Uterus (tissue), 4 donors: ENCODE data around the gene SLITRK3. TPM values are rescaled to one million over a fixed set of nuclear protein-coding genes. Genes with fewer than 3 reads are reported as not detected.
"Not testable (repeated sequence)": the region's sequence is repeated elsewhere in the genome, so short reads cannot be mapped to it uniquely, and the experiment has no call there.

ENCODE experiments used
- DNase-seq, 2 donors: peaks; one replicate each; pipeline ENCODE4 v3.0.0-alpha.2; 2019 to 2020
- H3K27ac ChIP-seq, 2 donors: fragments of 200-600 bp; sonication (generic); 1 replicate in 1 of 2; 2 replicates in 1 of 2; pipeline ENCODE4 v1.5.1; 2016 to 2018
- H3K27me3 ChIP-seq, 2 donors: fragments of 200-600 bp; sonication (generic); one replicate each; pipeline ENCODE4 v1.5.1; 2018 to 2019; ENCODE audit warnings: control low read depth in 1 of 2
- H3K36me3 ChIP-seq, 2 donors: fragments of 200-600 bp; sonication (generic); one replicate each; pipeline ENCODE4 v1.5.1; 2019; ENCODE audit warnings: control low read depth in 1 of 2
- H3K4me1 ChIP-seq, 2 donors: fragments of 200-600 bp; sonication (generic); one replicate each; pipeline ENCODE4 v1.5.1; 2018 to 2019; ENCODE audit warnings: control low read depth in 1 of 2
- H3K4me3 ChIP-seq, 2 donors: fragments of 200-600 bp; sonication (generic); 1 replicate in 1 of 2; 2 replicates in 1 of 2; pipeline ENCODE4 v1.5.1; 2018 to 2019; ENCODE audit warnings: mild to moderate bottlenecking in 1 of 2
- H3K9me3 ChIP-seq, 2 donors: fragments of 200-600 bp; sonication (generic); one replicate each; pipeline ENCODE4 v1.5.1; 2019; ENCODE audit warnings: control low read depth in 1 of 2
- CTCF ChIP-seq, 4 experiments: fragments of 200-600 bp in 2 of 4; fragments of 450-650 bp in 2 of 4; sonication (generic) in 2 of 4; IDR thresholded peaks; one replicate each; pipeline ENCODE4 v1.5.1; 2016 to 2019; ENCODE audit warnings: antibody characterized with exemption in 4 of 4, mild to moderate bottlenecking in 2 of 4, moderate library complexity in 1 of 4
- POLR2A ChIP-seq, 2 donors: fragments of 450-650 bp; IDR thresholded peaks; one replicate each; pipeline ENCODE4 v1.6.1; 2016; ENCODE audit warnings: antibody characterized with exemption in 2 of 2, mild to moderate bottlenecking in 1 of 2, moderate library complexity in 1 of 2
- intact Hi-C: fragments of 100-400 bp; cut with DNase I; formaldehyde crosslinking; loops from one replicate; pipeline ENCODE4 v1.15.1; 2023; ENCODE audit warnings: low total_unique reads
- total RNA-seq, 4 donors: library from RNA; depleted of rRNA in 3 of 4; stranded (reverse); fragments of >200 nt in 3 of 4; gene quantifications; one replicate each; pipeline versions ENCODE4 v1.1.0 to v1.2.4, GENCODE V29; 2014 to 2023
- donor health status: DM: yes; HTN: yes; CAD: no.

The SLITRK3 gene
- total RNA-seq, 4 donors from 2014 or later = under 0.01 to 31.7 (median 17.3) TPM

- Histone ChIP-seq H3K27ac (no peak overlapping the region), H3K9me3 (no peaks in the 10 kb centered on the region), H3K36me3 (no peaks in the 10 kb centered on the region), H3K27me3 (no peaks in the 10 kb centered on the region), H3K4me1 (no peaks in the 10 kb centered on the region), H3K4me3 (no peak overlapping the region)
- intact Hi-C loops = no loop called here
- TF ChIP-seq CTCF (IDR thresholded peaks at IDR 0.05) (no peak), POLR2A (IDR thresholded peaks at IDR 0.05) (no peak)
- no peak for DNase-seq
These were observed 47.2 kb downstream of the SLITRK3 start for GRCh38 chr3:165148876-165149441.

- no peak overlapping the region for H3K27ac ChIP-seq
- H3K27me3 ChIP-seq = no peaks in the 10 kb centered on the region
- no peaks in the 10 kb centered on the region for H3K4me1 ChIP-seq
- TF ChIP-seq CTCF (IDR thresholded peaks at IDR 0.05) (no peak), POLR2A (IDR thresholded peaks at IDR 0.05) (no peak)
- H3K4me3 ChIP-seq = no peak overlapping the region
- H3K36me3 ChIP-seq = no peaks in the 10 kb centered on the region
- intact Hi-C loops = no loop called here
- DNase-seq = no peak
- no peaks in the 10 kb centered on the region for H3K9me3 ChIP-seq
These were observed 51.9 kb downstream of the SLITRK3 start for GRCh38 chr3:165144271-165144670.

- H3K4me1 ChIP-seq, H3K27ac ChIP-seq, H3K4me3 ChIP-seq, H3K9me3 ChIP-seq, intact Hi-C loops, H3K27me3 ChIP-seq, DNase-seq, H3K36me3 ChIP-seq: not testable (repeated sequence)
These were observed 56.3 kb downstream of the SLITRK3 start for GRCh38 chr3:165139918-165140317.

Other genes starting within 250 kb of the SLITRK3 start
- not detected for gene SI, start 117.9 kb downstream of the SLITRK3 start, total RNA-seq